ENCODE data around the gene ARHGEF7.
A peak's percentile ranks its signal among the peaks of the same experiment; 100 is the strongest.

The ARHGEF7 gene

DNA sequence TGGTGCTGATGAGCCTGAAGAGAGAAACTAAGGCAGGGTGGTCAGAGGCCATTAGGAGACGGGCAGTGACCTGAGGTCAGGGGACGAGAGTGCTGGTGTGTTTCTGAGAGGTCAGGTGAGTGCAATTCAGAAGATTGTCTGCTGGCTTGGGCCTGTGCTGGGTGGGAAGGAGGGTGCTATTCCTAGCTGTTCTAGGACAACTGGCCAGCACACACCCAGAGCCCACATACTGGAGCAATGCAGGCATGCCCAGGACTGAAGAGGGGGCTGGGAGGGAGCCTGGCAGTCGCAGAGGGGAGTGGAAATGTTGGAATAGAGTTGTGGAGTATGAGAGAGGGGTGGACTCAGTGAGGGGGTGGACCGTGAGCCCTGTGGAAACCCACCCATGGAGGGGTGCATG, 16.5 kb downstream of the ARHGEF7 start:
- no peak for DNase-seq (ENCODE audit: low read depth in 2 of 3, low spot score in 2 of 3)

DNA sequence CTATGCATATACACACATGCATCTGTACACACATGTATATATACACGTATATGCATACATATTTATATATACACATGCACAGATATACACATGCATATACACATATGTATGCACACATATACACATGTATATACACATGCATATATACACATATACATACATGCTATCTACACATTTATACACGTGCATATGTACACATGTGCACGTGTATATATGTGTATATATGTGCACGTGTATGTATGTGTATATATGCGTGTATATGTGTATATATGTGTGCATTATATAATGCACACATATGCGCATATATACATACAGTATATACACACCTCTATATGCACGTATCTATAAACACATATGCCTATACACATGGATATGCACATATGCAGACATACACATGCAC, 17.8 kb downstream of the ARHGEF7 start:
- DNase-seq (ENCODE audit: low read depth in 2 of 3, low spot score in 2 of 3) = no peak

DNA sequence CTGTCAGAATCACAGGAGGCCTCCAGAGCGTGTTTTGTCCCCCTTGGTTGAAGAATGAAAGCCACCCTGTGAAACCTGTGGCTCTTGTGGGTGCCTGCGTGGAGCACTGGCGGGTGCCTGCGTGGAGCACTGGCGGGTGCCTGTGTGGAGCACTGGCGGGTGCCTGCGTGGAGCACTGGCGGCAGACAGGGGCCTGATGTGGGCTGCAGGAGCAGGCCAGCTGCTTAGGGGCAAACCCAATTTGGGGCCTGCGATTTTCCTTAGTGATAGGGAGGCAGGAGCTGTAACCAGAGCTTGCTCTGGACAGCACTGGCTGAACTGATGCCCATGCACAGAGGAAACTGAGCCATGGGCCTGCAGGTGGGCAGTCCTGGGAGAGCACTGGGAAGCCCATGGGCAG, 24.3 kb downstream of the ARHGEF7 start:
- no peak for DNase-seq (ENCODE audit: low read depth in 2 of 3, low spot score in 2 of 3)

DNA sequence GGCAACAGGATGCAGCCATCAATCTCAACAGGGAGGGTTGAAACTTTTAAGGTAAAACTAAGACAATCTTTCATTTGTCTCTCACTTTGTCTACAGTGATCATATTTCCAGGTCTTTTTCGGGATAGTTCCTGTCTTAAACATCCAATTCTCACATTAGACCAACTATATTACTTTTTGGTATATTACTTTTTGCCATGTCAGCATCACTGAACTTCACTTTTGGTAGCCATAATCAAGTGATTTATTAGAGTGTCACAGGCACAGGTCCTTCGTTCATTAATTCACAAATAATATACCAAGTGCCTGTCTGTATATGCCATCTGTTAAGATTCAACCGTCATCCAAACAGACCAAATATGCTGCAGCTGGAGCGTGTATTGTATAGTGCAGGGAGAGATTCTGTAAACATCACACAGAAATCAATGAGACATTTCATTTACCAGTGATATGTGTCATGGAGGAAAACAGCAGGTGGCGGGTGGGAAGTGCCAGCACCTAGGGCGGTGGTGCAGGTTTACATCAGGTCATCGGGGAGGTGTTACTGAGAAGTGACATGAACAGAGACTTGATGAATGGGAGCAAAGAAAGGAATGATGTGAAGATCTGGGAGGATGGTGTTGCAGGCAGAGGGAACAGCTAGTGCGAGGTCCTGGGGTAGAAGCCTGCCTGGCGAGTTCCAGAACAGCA, 24.9 kb downstream of the ARHGEF7 start:
- no peak for DNase-seq (ENCODE audit: low read depth in 2 of 3, low spot score in 2 of 3)

DNA sequence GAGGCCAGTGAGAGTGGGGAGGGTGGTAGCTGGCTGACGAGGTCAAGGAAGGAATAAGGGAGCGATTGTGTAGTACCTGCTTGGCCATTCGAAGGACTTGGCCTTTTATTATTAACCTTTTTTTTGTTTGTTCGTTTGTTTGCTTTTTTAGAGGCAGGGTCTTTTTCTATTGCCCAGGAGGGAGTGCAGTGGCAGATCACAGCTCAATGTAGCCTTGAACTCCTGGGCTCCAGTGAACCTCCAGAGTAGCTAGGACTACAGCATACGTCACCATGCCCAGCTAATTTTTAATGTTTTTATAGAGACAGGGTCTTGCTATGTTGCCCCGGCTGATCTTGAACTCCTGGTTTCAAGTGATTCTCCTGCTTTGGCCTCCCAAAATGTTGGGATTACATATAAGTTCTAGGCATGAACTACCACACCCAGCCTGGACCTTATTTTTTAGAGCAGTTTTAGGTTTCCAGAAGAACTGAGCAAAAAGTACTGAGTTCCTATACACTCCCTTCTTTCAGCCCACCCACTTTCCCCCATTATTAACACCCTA, 25.5 kb downstream of the ARHGEF7 start:
- no peak for DNase-seq (ENCODE audit: low read depth in 2 of 3, low spot score in 2 of 3)

DNA sequence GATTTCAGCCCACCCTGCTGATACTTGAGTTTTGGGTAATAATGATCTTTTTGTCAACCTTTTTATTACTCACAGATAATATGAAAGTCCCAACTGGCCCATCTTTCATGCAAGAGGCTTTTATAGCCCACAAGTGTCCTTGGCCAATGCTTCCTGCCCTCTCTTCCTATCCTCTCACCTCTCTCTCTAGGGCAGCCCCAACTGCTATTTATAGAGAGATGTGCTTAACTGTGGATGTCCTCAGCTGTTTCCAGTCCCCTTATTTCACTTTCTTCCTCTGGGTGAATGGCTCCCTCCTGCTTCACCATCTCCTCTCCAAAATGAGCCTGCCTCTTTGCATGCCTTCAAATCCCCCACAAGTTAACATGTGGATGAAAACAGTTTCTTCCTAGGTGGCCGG, 27.4 kb downstream of the ARHGEF7 start:
- DNase-seq (ENCODE audit: low read depth in 2 of 3, low spot score in 2 of 3) = no peak

DNA sequence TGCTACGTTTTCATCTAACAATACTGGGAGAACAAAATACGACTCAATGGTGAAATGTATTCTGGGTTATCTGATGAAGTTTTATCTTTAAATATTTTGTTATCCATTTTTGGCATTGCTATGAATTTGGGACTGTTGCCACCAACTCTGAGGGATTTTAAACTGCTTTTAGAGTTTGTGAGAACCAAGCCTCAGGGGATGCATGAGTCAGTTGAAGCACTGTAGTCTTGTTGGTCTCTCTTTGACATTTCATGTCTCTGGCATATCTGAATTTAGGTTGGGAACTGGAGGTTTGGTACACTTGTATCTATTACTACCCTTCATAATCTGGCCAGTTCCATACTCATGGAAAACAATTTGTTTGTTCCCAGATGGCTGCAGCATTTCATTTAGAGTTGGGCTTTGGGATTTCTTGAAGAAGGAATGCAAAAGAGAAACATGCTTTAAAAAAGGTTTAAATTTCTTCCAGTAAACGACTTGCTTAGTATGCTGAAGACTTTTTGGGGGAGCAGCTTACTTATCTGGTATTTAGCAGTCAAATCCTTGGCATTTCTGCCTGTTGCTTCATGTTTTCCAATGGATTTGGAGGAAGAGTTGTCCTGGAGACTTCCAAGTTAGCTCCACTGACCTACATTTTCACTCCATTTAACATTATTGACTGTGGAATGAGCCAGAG, 28.9 kb downstream of the ARHGEF7 start:
- no peak for DNase-seq (ENCODE audit: low read depth in 2 of 3, low spot score in 2 of 3)

DNA sequence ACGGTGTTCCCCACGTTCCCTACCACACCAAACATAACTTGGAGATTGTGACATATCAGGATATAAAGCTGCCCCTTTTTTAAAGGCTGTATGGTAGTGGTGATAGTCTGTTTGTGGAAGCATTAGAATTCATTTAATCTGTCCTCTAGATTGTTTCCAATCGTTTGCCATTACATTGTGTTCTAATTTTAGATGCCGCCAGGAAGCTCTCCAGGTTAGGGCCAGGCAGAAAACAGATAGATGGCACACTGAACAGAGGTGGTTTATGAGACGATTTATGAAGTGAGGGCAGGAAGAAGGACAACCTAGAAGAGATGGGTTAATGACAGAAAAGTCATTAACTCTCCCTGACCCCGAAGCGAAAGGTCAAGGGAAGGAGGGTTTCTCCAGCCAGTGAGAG, 30.0 kb downstream of the ARHGEF7 start:
- no peak for DNase-seq (ENCODE audit: low read depth in 2 of 3, low spot score in 2 of 3)

DNA sequence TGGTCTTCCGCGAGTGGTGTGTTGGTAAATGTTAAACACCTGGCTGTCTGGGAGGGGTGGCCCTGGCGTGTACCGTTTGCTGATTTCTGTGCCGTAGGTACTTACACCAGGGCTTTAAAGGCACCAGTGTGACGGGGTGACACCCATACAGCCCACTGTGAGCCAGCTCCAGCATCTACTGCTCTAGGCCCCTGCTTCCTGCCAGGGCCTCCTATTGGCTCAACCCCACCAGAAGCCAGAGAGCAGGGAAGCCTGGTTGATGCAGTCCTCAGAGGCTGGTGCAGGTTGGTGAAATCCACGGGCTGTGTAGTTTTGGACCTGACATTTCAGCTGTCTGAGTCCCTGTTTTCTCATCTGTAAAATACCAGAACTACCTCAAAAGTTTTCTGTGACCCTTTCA, 30.4 kb downstream of the ARHGEF7 start:
- DNase-seq (ENCODE audit: low read depth in 2 of 3, low spot score in 2 of 3) = no peak

DNA sequence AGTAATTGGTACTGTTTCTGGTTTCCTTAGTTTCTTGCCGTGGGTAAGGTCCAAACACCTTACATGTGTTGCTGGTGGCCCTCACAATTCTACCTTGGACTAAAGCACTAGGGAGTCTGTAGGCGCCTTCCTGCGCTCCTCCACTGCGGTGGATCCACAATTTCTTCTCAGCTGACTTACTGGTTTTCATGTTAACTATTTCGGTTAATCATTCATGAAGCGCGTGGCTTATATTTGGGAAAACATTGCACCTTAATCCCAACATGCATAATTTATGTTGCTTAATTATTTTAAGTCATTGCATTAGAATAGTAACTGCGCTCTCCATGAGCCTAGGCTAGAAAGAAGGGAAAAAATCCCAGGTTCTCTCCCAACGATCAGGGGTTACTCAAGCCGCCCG, 37.7 kb downstream of the ARHGEF7 start:
- DNase-seq (ENCODE audit: low read depth in 2 of 3, low spot score in 2 of 3) = no peak

DNA sequence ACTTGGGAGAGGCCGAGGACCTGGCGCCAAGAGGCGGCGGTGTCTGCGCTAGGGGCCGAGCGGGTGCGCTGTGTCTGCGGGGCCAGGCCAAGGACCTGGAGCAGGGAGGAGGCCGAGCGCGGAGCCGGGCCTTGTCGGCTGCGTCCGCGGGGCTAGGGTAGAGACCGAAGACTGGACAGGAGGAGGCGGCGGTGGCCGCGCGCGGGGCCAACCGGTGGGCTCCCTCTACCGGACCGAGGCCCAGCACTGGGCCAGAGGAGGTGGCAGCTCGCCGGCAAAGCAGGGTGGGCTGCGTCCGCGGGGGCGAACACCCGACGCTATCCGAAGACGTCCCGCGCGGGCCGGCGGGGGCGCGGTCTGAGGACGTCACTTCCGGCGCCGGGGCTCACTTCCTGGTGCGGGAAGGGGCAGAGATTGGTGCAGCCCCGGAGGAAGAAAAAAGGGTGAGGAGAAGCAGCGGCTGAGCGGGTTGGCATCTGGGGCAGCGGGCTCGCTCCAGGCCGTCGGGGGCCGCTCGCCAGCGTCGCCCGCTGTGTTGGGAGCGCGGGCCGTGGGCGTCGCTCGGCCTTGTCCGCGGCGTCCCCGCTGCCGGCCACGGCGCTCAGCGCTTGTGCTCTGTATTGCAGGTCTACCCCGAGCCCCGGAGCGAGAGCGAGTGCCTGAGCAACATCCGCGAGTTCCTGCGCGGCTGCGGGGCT, 38.3 kb downstream of the ARHGEF7 start:
- peak; percentile 87 to 94 (median 88) for DNase-seq (ENCODE audit: low read depth in 2 of 3, low spot score in 2 of 3)

DNA sequence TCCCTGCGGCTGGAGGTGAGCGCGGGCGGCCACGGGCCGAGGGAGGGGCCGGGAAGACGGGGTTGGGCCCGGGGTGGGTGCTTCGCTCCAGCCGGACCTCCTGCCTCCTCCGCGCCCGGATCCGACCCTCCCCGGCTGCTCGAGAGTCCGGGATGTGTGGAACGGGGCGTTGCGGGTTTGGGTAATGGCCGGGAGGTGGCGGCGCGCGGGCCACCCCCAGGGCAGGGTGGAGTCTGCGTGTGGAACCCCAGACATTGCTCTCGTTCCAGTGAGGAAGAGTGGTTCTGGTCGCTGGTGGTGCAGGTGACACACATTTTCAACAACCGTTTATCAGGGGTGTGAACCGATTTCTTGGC, 38.8 kb downstream of the ARHGEF7 start:
- peak; percentile 18 to 50 (median 32) for DNase-seq (ENCODE audit: low read depth in 2 of 3, low spot score in 2 of 3)

DNA sequence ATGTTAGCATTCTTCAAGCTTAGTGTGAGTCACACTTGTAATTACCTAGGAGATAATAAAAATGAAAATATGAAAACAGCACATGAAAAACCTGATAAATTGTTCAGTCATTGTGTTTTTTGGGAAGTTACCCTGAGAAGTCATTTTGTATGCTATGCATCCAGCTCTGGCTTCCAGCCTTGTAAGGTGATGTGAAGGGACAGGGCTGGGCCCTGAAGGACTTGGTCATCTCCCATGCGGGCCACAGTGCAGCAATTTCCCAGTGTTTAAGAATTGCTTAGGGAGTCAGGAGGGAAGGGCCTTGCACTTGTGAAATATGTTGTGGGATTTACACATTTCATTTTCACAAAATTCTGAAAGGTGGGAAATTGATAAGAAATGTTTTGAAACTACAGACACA, 41.3 kb downstream of the ARHGEF7 start:
- DNase-seq (ENCODE audit: low read depth in 2 of 3, low spot score in 2 of 3) = no peak

DNA sequence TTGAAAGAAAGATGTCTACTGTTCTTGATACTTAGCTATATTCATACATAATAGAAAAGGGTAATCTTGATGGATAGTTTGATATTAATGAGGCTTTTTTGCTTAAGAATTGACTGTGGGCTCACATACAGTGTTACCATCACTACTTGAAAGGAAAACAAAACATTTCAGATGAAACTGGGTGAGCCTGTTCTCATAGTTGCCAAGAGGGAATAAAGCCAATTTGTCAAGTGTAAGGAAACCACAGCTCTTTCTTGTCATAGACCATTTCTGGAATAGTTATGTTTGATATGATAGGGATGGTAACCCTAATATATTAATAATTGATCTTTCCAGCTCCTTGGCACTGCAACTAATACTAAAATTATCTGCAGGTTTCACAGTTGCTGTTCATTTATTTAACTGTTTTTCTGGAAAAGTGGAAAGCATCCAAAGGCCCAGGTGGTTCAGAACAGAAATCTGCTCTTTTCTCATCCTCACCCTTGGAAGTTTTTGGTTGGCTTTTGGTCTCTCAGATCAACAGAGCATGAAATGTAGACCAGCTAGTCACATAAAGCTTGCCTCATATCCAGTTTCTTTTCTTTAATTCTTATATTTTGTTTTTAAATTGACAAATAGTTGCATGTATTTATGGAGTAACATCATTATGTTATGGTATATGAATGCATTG, 43.2 kb downstream of the ARHGEF7 start:
- no peak for DNase-seq (ENCODE audit: low read depth in 2 of 3, low spot score in 2 of 3)

DNA sequence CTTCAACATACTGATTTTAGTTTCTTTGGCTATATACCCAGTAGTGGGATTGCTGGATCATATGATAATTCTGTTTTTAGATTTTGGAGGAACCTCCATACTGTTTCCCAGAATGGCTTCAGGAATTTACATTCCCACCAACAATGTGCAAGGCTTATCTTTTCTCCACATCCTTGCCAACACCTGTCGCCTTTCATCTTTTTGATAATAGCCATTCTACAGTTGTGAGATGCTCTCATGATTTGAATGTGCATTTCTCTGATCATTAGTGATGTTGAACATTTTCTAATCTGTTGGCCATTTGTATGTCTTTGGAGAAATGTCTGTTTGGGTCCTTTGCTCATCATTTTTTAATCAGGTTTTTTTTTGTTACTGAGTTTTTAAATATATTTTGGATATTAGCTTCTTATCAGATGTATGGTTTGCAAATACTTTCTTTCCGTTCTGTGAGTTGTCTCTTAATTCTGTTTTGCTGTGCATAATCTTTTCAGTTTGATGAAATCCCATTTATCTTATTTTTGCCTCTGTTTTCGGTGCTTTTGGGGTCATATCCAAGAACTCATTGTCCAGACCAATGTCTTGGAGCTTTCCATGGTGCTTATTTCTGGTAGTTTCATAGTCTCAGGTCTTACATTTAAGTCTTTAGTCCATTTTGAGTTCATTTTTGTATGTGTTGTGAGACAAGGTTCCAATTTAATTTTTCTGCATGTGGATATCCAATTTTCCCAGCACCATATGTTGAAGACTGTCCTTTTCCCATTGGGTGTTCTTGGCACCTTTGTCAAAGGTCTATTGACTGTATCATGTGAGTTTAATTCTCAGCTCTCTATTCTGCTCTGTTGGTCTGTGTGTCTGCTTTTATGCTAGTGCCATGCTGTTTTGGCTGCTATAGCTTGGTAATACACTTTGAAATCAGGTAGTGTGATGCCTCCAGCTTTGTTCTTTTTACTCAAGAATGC, 44.5 kb downstream of the ARHGEF7 start:
- no peak for DNase-seq (ENCODE audit: low read depth in 2 of 3, low spot score in 2 of 3)

DNA sequence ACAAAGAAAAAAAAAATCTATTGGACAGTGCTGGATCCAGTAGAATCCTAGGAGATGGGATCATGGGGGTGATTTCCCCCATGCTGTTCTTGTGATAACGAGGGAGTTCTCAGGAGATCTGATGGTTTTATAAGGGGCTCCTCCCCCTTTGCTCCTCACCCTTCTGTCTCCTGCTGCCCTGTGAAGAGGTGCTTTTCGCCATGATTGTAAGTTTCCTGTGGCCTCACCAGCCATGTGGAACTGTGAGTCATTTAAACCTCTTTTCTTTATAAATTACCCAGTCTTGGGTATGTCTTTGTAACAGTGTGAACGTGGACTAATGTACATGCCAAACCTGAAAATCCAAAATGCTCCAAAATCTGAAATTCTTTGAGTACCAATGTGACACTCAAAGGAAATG, 45.5 kb downstream of the ARHGEF7 start:
- DNase-seq (ENCODE audit: low read depth in 2 of 3, low spot score in 2 of 3) = no peak

DNA sequence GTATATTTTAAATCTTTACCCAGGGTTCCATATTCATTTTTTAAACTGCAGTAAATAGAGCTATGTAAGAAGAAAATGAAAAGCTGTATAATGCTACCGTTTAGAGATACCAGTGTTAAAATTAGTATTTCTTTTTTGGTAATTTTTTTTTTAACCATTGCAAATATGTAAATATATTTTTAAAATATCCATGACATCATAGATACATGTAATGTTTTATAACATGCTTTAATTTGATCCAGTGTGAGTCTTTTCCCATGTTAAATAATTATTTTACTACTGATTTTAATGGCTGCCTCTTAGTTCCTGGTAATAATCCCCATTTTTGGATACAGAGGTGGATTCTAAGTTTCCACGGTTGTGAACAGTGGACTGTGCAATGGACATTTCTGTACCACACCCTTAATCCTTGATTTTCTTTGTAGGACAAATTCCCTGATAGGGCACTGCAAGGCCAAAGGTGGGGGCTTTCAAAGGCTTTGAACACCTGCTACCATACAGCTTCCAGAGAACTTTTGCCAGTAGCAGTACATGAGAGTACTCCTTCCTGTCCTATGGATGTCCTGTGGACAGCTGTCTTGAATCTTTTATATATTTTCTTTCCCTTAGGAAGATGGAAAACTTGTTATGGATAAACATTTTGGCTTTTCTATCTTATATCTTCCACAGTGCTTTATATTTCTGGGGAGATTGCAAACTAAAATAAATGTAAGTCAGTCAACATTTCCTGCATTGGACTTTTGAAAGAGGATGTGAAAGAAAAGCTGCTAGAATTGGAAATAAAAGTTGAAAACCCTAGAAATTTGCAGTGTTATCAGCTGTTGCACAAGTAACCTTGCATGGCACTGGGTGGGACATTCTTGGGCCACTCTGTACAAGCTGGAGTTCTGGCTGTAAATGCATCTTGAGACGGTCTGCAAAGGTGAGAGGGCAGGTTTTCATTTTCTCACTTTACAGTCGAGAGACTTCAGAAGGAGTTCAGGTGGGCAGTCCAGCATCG, 46.8 kb downstream of the ARHGEF7 start:
- DNase-seq (ENCODE audit: low read depth in 2 of 3, low spot score in 2 of 3) = no peak

DNA sequence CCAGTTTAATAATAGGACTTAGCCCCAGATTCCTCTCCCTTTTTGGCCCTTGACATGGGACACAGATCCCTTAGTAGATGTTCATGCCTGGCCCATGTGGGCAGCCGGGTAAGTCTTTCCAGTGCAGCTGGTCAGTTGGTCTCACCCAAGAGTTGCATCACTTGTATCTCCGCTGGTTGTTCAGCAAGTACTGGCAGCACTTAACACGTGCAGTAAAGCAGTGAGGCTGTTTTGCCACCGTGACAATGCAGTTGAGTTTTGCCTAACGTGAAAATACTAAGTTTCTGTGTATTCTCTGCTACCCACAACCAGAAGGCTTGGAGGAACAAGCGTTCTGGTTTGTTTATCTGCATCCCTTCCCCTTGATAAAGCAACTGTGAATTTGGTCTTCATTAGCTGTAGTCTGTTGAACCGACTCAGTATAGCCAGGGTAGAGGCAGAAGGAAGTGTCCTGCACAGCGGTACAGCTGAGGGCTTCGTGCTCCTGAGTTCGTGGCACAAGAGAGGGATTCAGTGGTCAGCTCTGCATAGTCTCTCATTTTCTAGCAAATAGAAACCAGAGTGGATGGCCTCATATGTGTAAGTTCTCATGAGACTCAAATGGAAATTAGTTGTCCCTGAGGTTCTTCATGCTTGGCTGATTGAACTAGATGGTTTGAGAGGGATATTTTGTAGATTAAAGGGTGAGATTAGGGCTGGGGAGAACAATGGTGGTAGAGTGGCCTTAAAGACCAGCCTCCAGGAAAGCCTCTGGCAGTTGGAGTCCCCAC, 50.3 kb downstream of the ARHGEF7 start:
- DNase-seq (ENCODE audit: low read depth in 2 of 3, low spot score in 2 of 3) = no peak
